GM12873 (cell line): ENCODE results near the gene C20orf173.

ENCODE experiments used
- CTCF ChIP-seq: IDR thresholded peaks from 2 replicates; pipeline ENCODE4 v1.5.1; 2012; ENCODE audit warnings: low read depth, mild to moderate bottlenecking, moderate library complexity, low read length, control low read depth; ENCODE audit not compliant: insufficient read depth; ENCODE audit errors: missing control alignments

C20orf173 gene

GRCh38 chr20:35529552-35529951 lies at the start of gene C20orf173:
Gene C20orf173, minus strand, starts transcription at chr20:35529652. Its CDS starts 279 bp downstream, at chr20:35529373.
- no peak for TF ChIP-seq CTCF

GRCh38 chr20:35579196-35579595 lies 49.7 kb upstream of the C20orf173 start:
- no peak for TF ChIP-seq CTCF

- no peak for TF ChIP-seq CTCF
These were observed 49.0 kb upstream of the C20orf173 start for GRCh38 chr20:35578469-35578868.

- no peak for TF ChIP-seq CTCF
These were observed 47.4 kb upstream of the C20orf173 start for GRCh38 chr20:35576816-35577215.

- TF ChIP-seq CTCF = no peak
These were observed 46.5 kb upstream of the C20orf173 start for GRCh38 chr20:35575958-35576357.

- no peak for TF ChIP-seq CTCF
These were observed 43.4 kb upstream of the C20orf173 start for GRCh38 chr20:35572838-35573237.

GRCh38 chr20:35571555-35571954 lies 42.1 kb upstream of the C20orf173 start:
- TF ChIP-seq CTCF = no peak
